Activated naive CD8-positive, alpha-beta T cell treated with anti-CD3 and anti-CD28 coated beads, Interleukin-2, amount 10 ng/mL, durations not matched to agents 7 days and 5 days (primary cell): ENCODE measurements around the gene IL1RL1. TPM values are rescaled to one million over a fixed set of nuclear protein-coding genes. Genes with fewer than 3 reads are reported as not detected.

Experiments used
- ATAC-seq: fragments of 150-1000 bp; cut with Tn5 transposase; one replicate; pipeline ENCODE4 v1.10.0; 2021; ENCODE audit warnings: low read depth, moderate library complexity
- POLR2A ChIA-PET: fragments of 350-600 bp; sonication (Branson Sonifier 250); formaldehyde crosslinking; loops from one replicate; lab custom pipeline; 2021; ENCODE audit warnings: antibody characterized with exemption; lab: Charles Lee
- DNase-seq: peaks from one replicate; pipeline ENCODE4 v3.0.0; 2021
- H3K27ac Mint-ChIP-seq: one replicate; pipeline ENCODE4 v1.8.0; 2022; ENCODE audit warnings: mild to moderate bottlenecking, mixed read lengths
- H3K27me3 Mint-ChIP-seq: one replicate; pipeline ENCODE4 v1.8.0; 2022; ENCODE audit warnings: mild to moderate bottlenecking, moderate library complexity, mixed read lengths
- H3K36me3 Mint-ChIP-seq: one replicate; pipeline ENCODE4 v1.8.0; 2021; ENCODE audit warnings: mild to moderate bottlenecking, mixed read lengths
- H3K4me1 Mint-ChIP-seq: one replicate; pipeline ENCODE4 v1.8.0; 2021; ENCODE audit warnings: mixed read lengths
- H3K4me3 Mint-ChIP-seq: one replicate; pipeline ENCODE4 v1.8.0; 2022; ENCODE audit warnings: mild to moderate bottlenecking, moderate library complexity, mixed read lengths
- H3K9me3 Mint-ChIP-seq: one replicate; pipeline ENCODE4 v1.8.0; 2021; ENCODE audit warnings: mixed read lengths
- total RNA-seq, 2 experiments: library from RNA; stranded (reverse); gene quantifications; one replicate each; pipeline ENCODE4 v1.2.3, GENCODE V29; 2021

IL1RL1 gene
- total RNA-seq, 2 experiments from 2014 or later: not detected

DNA sequence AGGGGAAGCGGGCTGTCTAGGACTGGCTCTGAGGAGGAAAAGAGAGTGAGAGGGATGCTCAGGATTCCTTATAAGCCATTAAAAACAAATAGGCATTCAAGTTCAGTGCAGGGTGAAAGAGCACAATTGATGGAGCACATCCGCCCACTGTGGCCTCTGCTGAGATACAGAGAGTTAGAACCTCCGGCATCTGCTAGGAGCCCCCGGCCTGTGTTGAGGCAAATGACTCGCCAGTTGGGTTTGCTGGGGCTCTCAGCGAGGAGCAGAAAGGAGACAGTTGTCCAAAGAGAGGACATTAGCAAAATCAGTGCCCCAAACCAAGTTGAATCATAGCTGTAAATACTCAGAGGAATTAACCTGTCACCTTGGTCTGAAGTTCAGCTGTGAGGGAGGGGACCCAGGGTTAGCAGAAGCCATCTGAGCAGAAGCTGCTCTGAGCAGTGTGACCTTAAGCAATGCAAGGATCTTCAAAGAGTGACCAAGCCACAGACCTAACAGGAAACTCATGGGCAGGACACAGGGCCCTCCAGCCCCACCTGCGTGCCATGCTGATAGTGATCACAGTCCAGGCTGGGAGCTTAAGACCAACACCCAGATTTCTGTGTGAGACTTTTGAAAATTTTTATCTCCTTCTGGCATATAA lies 88.3 kb downstream of the IL1RL1 start:
- Mint-ChIP-seq H3K4me1 (peaks cover 27% of the 10 kb centered on the region), H3K36me3 (peaks cover 38% of the 10 kb centered on the region), H3K27ac (no peak overlapping the region), H3K4me3 (no peak overlapping the region), H3K27me3 (no peaks in the 10 kb centered on the region), H3K9me3 (peaks cover 1% of the 10 kb centered on the region)
- POLR2A ChIA-PET: no interaction called here
- peak; percentile 58 for ATAC-seq
- no peak for DNase-seq

DNA sequence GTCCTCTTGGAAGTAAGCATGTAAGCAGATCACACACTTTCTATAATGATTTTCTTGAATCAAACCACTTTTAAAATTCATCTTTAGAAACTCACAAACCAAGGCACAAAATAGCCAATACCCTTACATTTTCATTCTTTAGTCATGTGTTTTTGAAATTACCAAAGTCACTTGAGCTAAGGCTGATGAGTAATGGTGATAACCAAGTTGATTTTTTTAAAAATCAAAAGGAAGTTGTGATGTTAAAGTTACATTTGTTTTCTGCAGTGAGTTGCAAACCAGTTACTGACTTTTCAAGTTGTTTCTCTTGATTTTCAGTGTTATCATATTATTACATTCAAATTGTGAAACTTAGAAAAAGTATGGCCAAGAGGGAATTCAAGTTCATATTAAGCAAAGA lies 90.1 kb downstream of the IL1RL1 start:
- Mint-ChIP-seq H3K27me3 (no peaks in the 10 kb centered on the region), H3K27ac (no peak overlapping the region), H3K36me3 (peaks cover 30% of the 10 kb centered on the region), H3K4me1 (peaks cover 27% of the 10 kb centered on the region), H3K9me3 (peaks cover 1% of the 10 kb centered on the region), H3K4me3 (no peak overlapping the region)
- POLR2A ChIA-PET: interaction anchor here (0.8 kb wide), 1 partner anchor 16 kb away, joined by 3 read pairs; no protein-coding TSS in a partner anchor
- no peak for ATAC-seq
- no peak for DNase-seq

Other genes with a start within 250 kb of the IL1RL1 start
- gene IL1R1, start 168.8 kb upstream of the IL1RL1 start, total RNA-seq: under 1 TPM in 1 of 2 experiments, not detected in 1; 0.11 TPM
- gene IL1RL2, start 124.5 kb upstream of the IL1RL1 start, total RNA-seq: not detected
- 10 to 100 TPM; 37.3 to 40.3 TPM for gene IL18R1, start 44.2 kb downstream of the IL1RL1 start, total RNA-seq
- gene IL18RAP, start 111.6 kb downstream of the IL1RL1 start, total RNA-seq: 10 to 100 TPM; 16.7 to 16.8 TPM
- under 1 TPM; 0.06 to 0.08 TPM for gene SLC9A4, start 161.7 kb downstream of the IL1RL1 start, total RNA-seq